A549 (cell line): ENCODE results near the gene GRID2. TPM values are rescaled to one million over a fixed set of nuclear protein-coding genes. Genes with fewer than 3 reads are reported as not detected.

Experiments
- ATAC-seq, 2 experiments: fragments of 200-7000 bp in 1 of 2; fragments of >200 bp in 1 of 2; cut with Nextera tagmentation in 1 of 2; cut with Tn5 transposase in 1 of 2; 3 replicates each; pipeline versions ENCODE4 v1.8.0 to v1.9.1; 2018 to 2020; ENCODE audit warnings: mild to moderate bottlenecking in 1 of 2, moderate library complexity in 1 of 2
- CTCF ChIA-PET: fragments of 300-600 bp; sonication (Branson Sonifier 250); formaldehyde crosslinking; extraction: SDS; loops from one replicate; lab custom pipeline; 2021; ENCODE audit warnings: antibody characterized with exemption, inconsistent platforms; lab: Yijun Ruan, JAX
- POLR2A ChIA-PET: fragments of 350-600 bp; formaldehyde crosslinking; extraction: SDS; loops from one replicate; lab custom pipeline; 2021; ENCODE audit warnings: antibody characterized with exemption, inconsistent platforms; lab: Yijun Ruan, JAX
- DNase-seq, 2 experiments: peaks; one replicate each; pipeline versions ENCODE4 v3.0.0 to v3.0.0-alpha.2; 2011 to 2016; ENCODE audit warnings: low read depth in 1 of 2, low spot score in 1 of 2
- FAIRE-seq: peaks from 2 replicates; lab custom pipeline; 2011; peaks lifted over from hg19 to GRCh38; lab: Jason Lieb, UNC
- H3K27ac ChIP-seq, 2 experiments: fragments of >200 bp; sonication (Bioruptor Twin); formaldehyde crosslinking; 3 replicates each; pipeline ENCODE4 v1.5.1; 2016 to 2017
- H3K4me1 ChIP-seq: fragments of >200 bp; sonication (Bioruptor Twin); formaldehyde crosslinking; 3 replicates; pipeline ENCODE4 v1.6.1; 2016
- H3K4me2 ChIP-seq: fragments of >200 bp; sonication (Bioruptor Twin); formaldehyde crosslinking; 3 replicates; pipeline ENCODE4 v1.6.1; 2016
- H3K4me3 ChIP-seq: fragments of >200 bp; sonication (Bioruptor Twin); formaldehyde crosslinking; 3 replicates; pipeline ENCODE4 v1.5.1; 2016
- H3K9me3 ChIP-seq: fragments of >200 bp; sonication (Bioruptor Twin); formaldehyde crosslinking; 3 replicates; pipeline ENCODE4 v1.6.1; 2016
- CBX2 ChIP-seq: fragments of 200-600 bp; sonication (generic); IDR thresholded peaks from 2 replicates; pipeline ENCODE4 v1.6.1; 2016; ENCODE audit warnings: low read depth, mild to moderate bottlenecking, borderline replicate concordance
- CBX8 ChIP-seq: fragments of 200-600 bp; sonication (generic); IDR thresholded peaks from 2 replicates; pipeline ENCODE4 v1.6.1; 2016
- CEBPB ChIP-seq, 2 experiments: fragments of >200 bp in 1 of 2; sonication (Bioruptor Twin) in 1 of 2; formaldehyde crosslinking in 1 of 2; IDR thresholded peaks; 2 replicates each; pipeline ENCODE4 v1.6.1; 2012 to 2016
- CTCF ChIP-seq: fragments of >200 bp; sonication (Bioruptor Twin); formaldehyde crosslinking; IDR thresholded peaks from 3 replicates; pipeline ENCODE4 v1.5.1; 2016
- EHMT2 ChIP-seq: fragments of 200-600 bp; sonication (generic); IDR thresholded peaks from 2 replicates; pipeline ENCODE4 v1.6.1; 2016; ENCODE audit warnings: antibody characterized with exemption, low read depth, mild to moderate bottlenecking, moderate library complexity
- ESRRA ChIP-seq: fragments of 150-350 bp; IDR thresholded peaks from 2 replicates; pipeline ENCODE4 v1.6.1; 2014; ENCODE audit warnings: mild to moderate bottlenecking, low read length, borderline replicate concordance
- HDAC2 ChIP-seq: fragments of 200-600 bp; sonication (generic); IDR thresholded peaks from 2 replicates; pipeline ENCODE4 v1.6.1; 2016
- HEYL ChIP-seq: fragments of 250-450 bp; sonication (Bioruptor Pico); IDR thresholded peaks from 2 replicates; pipeline ENCODE4 v1.8.0; 2021; ENCODE audit warnings: mild to moderate bottlenecking, moderate library complexity
- HOXA7 ChIP-seq: fragments of 250-450 bp; sonication (Bioruptor Pico); IDR thresholded peaks from 2 replicates; pipeline ENCODE4 v1.5.0; 2020; ENCODE audit warnings: mild to moderate bottlenecking, moderate library complexity
- HOXB13 ChIP-seq: fragments of 250-450 bp; sonication (Bioruptor Pico); IDR thresholded peaks from 2 replicates; pipeline ENCODE4 v1.5.0; 2020; ENCODE audit warnings: low read depth, mild to moderate bottlenecking, moderate library complexity
- JUN ChIP-seq, 2 experiments: fragments of >200 bp; sonication (Bioruptor Twin); formaldehyde crosslinking; IDR thresholded peaks; 2 replicates in 1 of 2; 3 replicates in 1 of 2; pipeline ENCODE4 v1.6.1; 2016 to 2017
- KDM5A ChIP-seq: fragments of 200-600 bp; sonication (generic); IDR thresholded peaks from 2 replicates; pipeline ENCODE4 v1.6.1; 2016; ENCODE audit warnings: antibody characterized with exemption, mild to moderate bottlenecking
- MAFK ChIP-seq: fragments of 450-650 bp; IDR thresholded peaks from 2 replicates; pipeline ENCODE4 v1.6.1; 2014; ENCODE audit not compliant: partially characterized antibody
- MYC ChIP-seq: IDR thresholded peaks from 2 replicates; pipeline ENCODE4 v1.6.1; 2012; ENCODE audit warnings: mild to moderate bottlenecking, inconsistent platforms, low read length, improper control_type of control experiment, borderline replicate concordance
- NFE2L2 ChIP-seq: fragments of 150-350 bp; conservative IDR thresholded peaks from 2 replicates; pipeline ENCODE4 v1.6.1; 2014; ENCODE audit warnings: low read length
- RARB ChIP-seq: fragments of 250-450 bp; sonication (Bioruptor Pico); IDR thresholded peaks from 2 replicates; pipeline ENCODE4 v1.8.0; 2021; ENCODE audit warnings: mild to moderate bottlenecking, moderate library complexity
- RCOR1 ChIP-seq: fragments of 150-350 bp; IDR thresholded peaks from 2 replicates; pipeline ENCODE4 v1.6.1; 2014; ENCODE audit warnings: antibody characterized with exemption, low read length, low read depth
- REST ChIP-seq: fragments of 200-600 bp; sonication (generic); IDR thresholded peaks from 2 replicates; pipeline ENCODE4 v1.6.1; 2016; ENCODE audit warnings: antibody characterized with exemption, mild to moderate bottlenecking, moderate library complexity
- RNF2 ChIP-seq: fragments of 200-600 bp; sonication (generic); IDR thresholded peaks from 2 replicates; pipeline ENCODE4 v1.6.1; 2016; ENCODE audit warnings: low read depth, mild to moderate bottlenecking, antibody characterized with exemption, moderate library complexity, borderline replicate concordance
- TP53 ChIP-seq: fragments of 250-450 bp; sonication (Bioruptor Pico); IDR thresholded peaks from 2 replicates; pipeline ENCODE4 v1.5.0; 2021; ENCODE audit warnings: mild to moderate bottlenecking, moderate library complexity
- USF2 ChIP-seq: fragments of 450-650 bp; IDR thresholded peaks from 2 replicates; pipeline ENCODE4 v1.6.1; 2014; ENCODE audit warnings: antibody characterized with exemption
- ZFP36 ChIP-seq: fragments of 450-650 bp; IDR thresholded peaks from 2 replicates; pipeline ENCODE4 v1.6.1; 2014; ENCODE audit warnings: borderline replicate concordance; ENCODE audit not compliant: partially characterized antibody
- WGBS: methylation state at CpG from one replicate; pipeline ENCODE4 v1.1.6; 2017; ENCODE audit errors: missing lambda C conversion rate; 5-methylcytosine and 5-hydroxymethylcytosine counted together
- polyA plus RNA-seq, 4 experiments: library from polyadenylated mRNA; depleted of rRNA in 3 of 4; stranded (reverse); fragments of >200 nt; fragmentation: RNase III in 1 of 4; extraction: RNeasy Plus Mini Kit Qiagen cat#74134 plus additional on column Dnase treatment in 1 of 4; gene quantifications; 2 replicates in 3 of 4; 3 replicates in 1 of 4; pipeline ENCODE4 v1.2.3, GENCODE V29; 2011 to 2017

The GRID2 gene
- polyA plus RNA-seq, 2 of the 4 experiments (the other 2 are of a cell fraction) = not detected

GRCh38 chr4:92265021-92265420, 38.7 kb upstream of the GRID2 start:
- Histone ChIP-seq H3K4me3 (no peak overlapping the region), H3K9me3 (no peaks in the 10 kb centered on the region), H3K4me1 (no peaks in the 10 kb centered on the region), H3K4me2 (no peak overlapping the region), H3K27ac (no peak overlapping the region)
- no peak for TF ChIP-seq CEBPB (IDR thresholded peaks at IDR 0.05)
- no peak for TF ChIP-seq MYC
- TF ChIP-seq REST = no peak
- no peak for TF ChIP-seq HEYL
- TF ChIP-seq JUN (IDR thresholded peaks at IDR 0.05) = no peak
- no peak for TF ChIP-seq KDM5A
- ChIA-PET POLR2A (no interaction called here), CTCF (no interaction called here)
- ATAC-seq = no peak
- no peak for FAIRE-seq
- no peak for DNase-seq
- 0% methylated on average over 1 of the region's 1 CpG for WGBS

- FAIRE-seq (no peak), ATAC-seq (no peak), DNase-seq (no peak)
- H3K4me2 ChIP-seq = no peak overlapping the region
- ChIA-PET CTCF (no interaction called here), POLR2A (no interaction called here)
- H3K4me1 ChIP-seq = no peaks in the 10 kb centered on the region
- no peak overlapping the region for H3K27ac ChIP-seq
- no peaks in the 10 kb centered on the region for H3K9me3 ChIP-seq
- TF ChIP-seq HOXB13 (CRISPR knock-in tag) (no peak), ESRRA (no peak), ZFP36 (no peak), CTCF (no peak), HDAC2 (no peak), RCOR1 (no peak), CBX2 (no peak), RNF2 (no peak), EHMT2 (no peak), NFE2L2 (no peak), MAFK (no peak), TP53 (no peak), USF2 (no peak)
- H3K4me3 ChIP-seq = no peak overlapping the region
These were observed 38.0 kb upstream of the GRID2 start for GRCh38 chr4:92265798-92266197.

- TF ChIP-seq RARB (CRISPR knock-in tag) = no peak
- TF ChIP-seq CBX8 = no peak
- TF ChIP-seq HOXB13 (CRISPR knock-in tag) = no peak
- no peak for TF ChIP-seq HOXA7 (CRISPR knock-in tag)
- ATAC-seq (no peak), FAIRE-seq (no peak), DNase-seq (no peak)
- ChIA-PET POLR2A (no interaction called here), CTCF (no interaction called here)
- WGBS = 11% methylated on average over 3 of the region's 3 CpGs
- H3K4me1 ChIP-seq = no peaks in the 10 kb centered on the region
- H3K9me3 ChIP-seq = no peaks in the 10 kb centered on the region
- H3K4me3 ChIP-seq = no peak overlapping the region
- no peak overlapping the region for H3K4me2 ChIP-seq
- H3K27ac ChIP-seq = no peak overlapping the region
These were observed 37.2 kb upstream of the GRID2 start for GRCh38 chr4:92266521-92266920.
